Measurements from ENCODE around the gene FOXP1.

GRCh38 chr3:71451060-71451459 is 132.5 kb downstream of the FOXP1 start:
- TF ChIP-seq POLR2A (IDR thresholded peaks at IDR 0.05; ENCODE audit: low read depth, low read length) (no peak), POLR2AphosphoS5 (IDR thresholded peaks at IDR 0.05; ENCODE audit: low read depth, low read length) (no peak), TAF1 (IDR thresholded peaks at IDR 0.05; ENCODE audit: low read depth, low read length) (no peak), SPI1 (IDR thresholded peaks at IDR 0.05; ENCODE audit: low read depth, low read length) (no peak), POU2F2 (IDR thresholded peaks at IDR 0.05; ENCODE audit: low read depth, low read length) (no peak), PAX5 (IDR thresholded peaks at IDR 0.05; ENCODE audit: insufficient read depth, low read length, severe bottlenecking) (no peak)
